ENCODE data around the gene SLC22A2.

The SLC22A2 gene

DNA sequence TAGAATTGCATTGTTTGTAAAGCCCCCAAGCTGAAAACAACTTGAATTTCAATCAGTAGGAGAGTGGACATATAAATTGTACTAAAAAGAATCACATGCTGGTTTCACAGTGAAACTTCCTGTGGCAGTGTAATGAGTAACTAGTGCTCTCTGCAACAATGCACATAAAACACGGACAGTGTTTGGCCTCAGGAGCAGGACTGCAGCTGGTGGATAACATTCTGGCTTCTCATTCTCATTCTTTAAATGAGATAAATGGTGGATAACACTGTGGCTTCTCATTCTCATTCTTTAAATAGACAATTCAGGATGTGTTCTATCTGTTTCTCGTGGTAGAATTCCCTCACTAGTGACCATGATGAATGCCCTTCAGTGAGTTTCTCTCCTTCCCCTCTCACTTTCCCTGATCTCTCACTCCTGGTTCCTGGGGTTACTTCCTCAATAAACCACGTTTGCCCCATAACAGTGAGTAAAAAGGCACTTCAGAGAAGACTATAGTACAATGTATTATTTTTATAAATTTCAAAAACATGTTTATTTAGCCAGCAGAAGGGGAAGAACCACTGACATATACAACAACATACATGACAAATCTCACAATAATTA is 59.9 kb downstream of the SLC22A2 start:
- Histone ChIP-seq H3K27ac (no peak overlapping the region), H3K4me3 (no peak overlapping the region)
- no peak for DNase-seq (ENCODE audit: low spot score)
- TF ChIP-seq, protein P1, sequence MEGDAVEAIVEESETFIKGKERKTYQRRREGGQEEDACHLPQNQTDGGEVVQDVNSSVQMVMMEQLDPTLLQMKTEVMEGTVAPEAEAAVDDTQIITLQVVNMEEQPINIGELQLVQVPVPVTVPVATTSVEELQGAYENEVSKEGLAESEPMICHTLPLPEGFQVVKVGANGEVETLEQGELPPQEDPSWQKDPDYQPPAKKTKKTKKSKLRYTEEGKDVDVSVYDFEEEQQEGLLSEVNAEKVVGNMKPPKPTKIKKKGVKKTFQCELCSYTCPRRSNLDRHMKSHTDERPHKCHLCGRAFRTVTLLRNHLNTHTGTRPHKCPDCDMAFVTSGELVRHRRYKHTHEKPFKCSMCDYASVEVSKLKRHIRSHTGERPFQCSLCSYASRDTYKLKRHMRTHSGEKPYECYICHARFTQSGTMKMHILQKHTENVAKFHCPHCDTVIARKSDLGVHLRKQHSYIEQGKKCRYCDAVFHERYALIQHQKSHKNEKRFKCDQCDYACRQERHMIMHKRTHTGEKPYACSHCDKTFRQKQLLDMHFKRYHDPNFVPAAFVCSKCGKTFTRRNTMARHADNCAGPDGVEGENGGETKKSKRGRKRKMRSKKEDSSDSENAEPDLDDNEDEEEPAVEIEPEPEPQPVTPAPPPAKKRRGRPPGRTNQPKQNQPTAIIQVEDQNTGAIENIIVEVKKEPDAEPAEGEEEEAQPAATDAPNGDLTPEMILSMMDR (IDR thresholded peaks at IDR 0.05), result no peak

DNA sequence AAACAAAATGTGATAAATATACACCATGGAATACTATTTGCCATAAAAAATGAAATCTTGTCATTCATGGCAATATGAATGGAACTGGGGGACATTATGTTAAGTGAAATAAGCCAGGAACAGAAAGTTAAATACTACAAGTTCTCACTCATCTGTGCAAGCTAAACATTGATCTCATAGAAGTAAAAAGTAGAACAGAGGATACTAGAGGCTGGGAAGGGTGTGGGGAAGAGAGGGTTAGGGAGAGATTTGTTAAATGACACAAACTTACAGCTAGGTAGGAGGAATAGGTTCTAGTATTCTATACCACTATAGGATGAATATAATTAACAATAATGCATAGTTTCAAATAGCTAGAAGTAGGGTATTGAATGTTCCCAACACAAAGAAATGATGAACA is 61.0 kb downstream of the SLC22A2 start:
- H3K4me3 ChIP-seq, result no peak overlapping the region
- TF ChIP-seq, protein P1 (IDR thresholded peaks at IDR 0.05), result no peak
- DNase-seq (ENCODE audit: low spot score), result no peak
- no peak overlapping the region for H3K27ac ChIP-seq

DNA sequence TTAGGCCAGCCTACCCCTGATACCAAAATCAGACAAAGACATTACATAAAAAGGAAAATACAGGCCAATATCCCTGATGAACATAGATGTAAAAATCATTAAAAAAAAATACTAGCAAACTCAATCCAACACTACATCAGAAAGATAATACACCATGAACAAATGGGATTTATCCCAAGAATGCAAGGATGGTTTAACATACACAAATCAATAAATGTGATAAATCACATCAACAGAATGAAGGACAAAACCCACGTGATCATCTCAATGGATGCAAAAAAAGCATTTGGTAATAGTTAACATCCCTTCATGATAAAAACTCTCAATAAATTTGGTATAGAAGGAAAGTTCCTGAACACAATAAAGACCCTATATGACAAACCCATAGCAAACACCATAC is 63.8 kb downstream of the SLC22A2 start:
- no peak overlapping the region for H3K4me3 ChIP-seq
- no peak for DNase-seq (ENCODE audit: low spot score)
- TF ChIP-seq, protein P1 (IDR thresholded peaks at IDR 0.05), result no peak
- no peak overlapping the region for H3K27ac ChIP-seq

DNA sequence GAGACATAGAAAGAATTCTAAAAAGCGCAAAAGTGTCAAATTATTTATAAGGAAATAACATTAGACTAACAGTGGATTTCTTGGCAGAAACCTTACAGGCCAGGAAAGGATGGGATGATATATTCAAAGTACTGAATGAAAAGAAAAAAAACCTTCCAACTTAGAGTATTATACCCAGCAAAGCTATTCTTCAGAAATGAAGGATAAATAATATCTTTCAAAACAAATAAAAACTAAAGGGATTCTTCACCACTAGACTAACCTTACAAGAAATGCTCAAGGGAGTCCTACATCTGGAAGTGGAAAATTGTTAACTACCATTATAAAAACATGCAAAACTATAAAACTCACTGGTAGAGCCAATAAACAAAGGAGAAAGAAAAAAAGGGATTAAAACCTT is 65.8 kb downstream of the SLC22A2 start:
- TF ChIP-seq, protein P1 (IDR thresholded peaks at IDR 0.05), result no peak
- no peak for DNase-seq (ENCODE audit: low spot score)
- Histone ChIP-seq H3K27ac (no peak overlapping the region), H3K4me3 (no peak overlapping the region)

DNA sequence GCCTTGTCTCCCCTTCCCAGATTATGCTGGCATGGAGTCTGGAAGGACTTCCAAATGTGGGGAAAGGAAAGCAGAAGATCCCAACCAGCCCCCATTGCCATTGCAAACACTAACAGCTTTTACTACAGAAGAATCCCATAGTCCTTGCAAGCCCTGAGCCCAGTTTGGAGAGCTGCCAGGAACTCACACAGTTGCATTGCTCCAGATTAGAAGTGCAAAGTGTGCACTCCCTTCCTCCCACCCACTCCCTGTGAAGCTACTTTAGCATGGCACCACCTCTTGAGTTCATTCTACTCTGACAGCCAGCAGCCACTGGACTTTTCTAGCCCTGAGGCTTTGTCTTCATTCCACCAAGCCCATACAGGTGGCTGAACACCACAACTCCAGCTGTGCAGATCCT is 67.6 kb downstream of the SLC22A2 start:
- DNase-seq (ENCODE audit: low spot score), result no peak
- Histone ChIP-seq H3K4me3 (no peak overlapping the region), H3K27ac (no peak overlapping the region)
- TF ChIP-seq, protein P1 (IDR thresholded peaks at IDR 0.05), result no peak

DNA sequence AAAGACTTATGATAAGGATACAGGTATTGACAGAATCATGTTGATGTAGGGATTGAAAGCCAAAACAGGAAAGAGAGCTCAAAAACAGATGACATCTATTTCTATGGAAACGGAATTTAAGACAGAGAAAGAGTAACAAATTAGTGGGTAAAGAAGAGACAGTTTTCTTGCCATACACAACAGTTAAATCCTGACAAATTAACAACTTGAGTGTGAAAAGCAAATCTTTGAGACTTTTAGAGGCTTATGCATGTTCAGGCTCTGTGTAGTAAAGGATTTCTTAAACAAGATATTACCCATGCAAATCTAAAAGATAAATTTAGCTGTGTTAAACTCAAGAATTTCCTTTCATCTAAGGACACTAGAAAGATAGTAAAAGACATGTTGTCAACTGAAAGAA is 68.5 kb downstream of the SLC22A2 start:
- TF ChIP-seq, protein P1 (IDR thresholded peaks at IDR 0.05), result no peak
- no peak for DNase-seq (ENCODE audit: low spot score)
- Histone ChIP-seq H3K27ac (no peak overlapping the region), H3K4me3 (no peak overlapping the region)

DNA sequence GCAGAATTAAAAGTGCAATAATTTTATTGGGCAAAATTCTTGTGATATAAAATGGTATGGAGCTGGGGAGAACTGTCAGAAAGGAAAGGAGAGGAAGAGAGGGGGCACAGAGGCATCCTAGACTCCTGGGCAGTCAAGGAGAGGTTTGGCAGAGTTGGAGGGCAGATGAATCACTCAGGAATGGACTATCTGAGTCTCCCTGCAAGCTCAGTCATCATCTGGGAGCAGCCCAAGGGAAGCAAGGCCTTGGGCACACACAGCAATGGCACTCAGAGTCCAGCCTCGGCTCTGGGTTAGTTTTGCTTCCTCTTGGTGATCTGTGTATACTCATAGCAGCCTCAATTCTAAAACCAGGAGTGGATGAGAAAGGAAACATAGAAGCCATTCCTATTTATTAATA is 69.8 kb downstream of the SLC22A2 start:
- DNase-seq (ENCODE audit: low spot score), result no peak
- Histone ChIP-seq H3K4me3 (no peak overlapping the region), H3K27ac (no peak overlapping the region)
- TF ChIP-seq, protein P1 (IDR thresholded peaks at IDR 0.05), result no peak

All from coronary artery (tissue), 2 donors.